NT2/D1 (cell line): ENCODE measurements around the gene TMEM171.

ENCODE experiments used
- DNase-seq: peaks from one replicate; pipeline ENCODE4 v3.0.0-alpha.2; 2011; ENCODE audit warnings: low read depth, low spot score
- H3K27me3 ChIP-seq: 2 replicates; pipeline ENCODE4 v1.6.0; 2011; ENCODE audit warnings: mild to moderate bottlenecking; ENCODE audit not compliant: insufficient read length, insufficient read depth
- H3K36me3 ChIP-seq: 2 replicates; pipeline ENCODE4 v1.6.1; 2011; ENCODE audit warnings: mild to moderate bottlenecking, low read length, mixed read lengths; ENCODE audit not compliant: insufficient read depth, insufficient read length
- H3K4me1 ChIP-seq: 2 replicates; pipeline ENCODE4 v1.5.1; 2011; ENCODE audit not compliant: insufficient read depth, insufficient read length
- H3K4me3 ChIP-seq: 2 replicates; pipeline ENCODE4 v1.5.1; 2011; ENCODE audit warnings: low read depth; ENCODE audit not compliant: insufficient read length
- H3K9ac ChIP-seq: 2 replicates; pipeline ENCODE4 v1.6.0; 2011; ENCODE audit warnings: low read depth; ENCODE audit not compliant: insufficient read length
- H3K9me3 ChIP-seq: 2 replicates; pipeline ENCODE4 v1.5.1; 2011; ENCODE audit warnings: mild to moderate bottlenecking, low read length; ENCODE audit not compliant: insufficient read depth
- SUZ12 ChIP-seq: IDR thresholded peaks from 2 replicates; pipeline ENCODE4 v1.6.1; 2011; ENCODE audit not compliant: insufficient read length, insufficient read depth; ENCODE audit errors: extremely low read depth
- YY1 ChIP-seq: IDR thresholded peaks from 2 replicates; pipeline ENCODE4 v1.6.1; 2011; ENCODE audit not compliant: insufficient read length, insufficient read depth
- ZNF274 ChIP-seq: IDR thresholded peaks from 2 replicates; pipeline ENCODE4 v1.6.1; 2011; ENCODE audit warnings: mild to moderate bottlenecking, low read depth, low read length

TMEM171 gene

GRCh38 chr5:73131711-73132425 lies 11.5 kb downstream of the TMEM171 start:
- no peak overlapping the region for H3K4me3 ChIP-seq
- peaks cover 2% of the 10 kb centered on the region for H3K4me1 ChIP-seq
- H3K9me3 ChIP-seq, result no peaks in the 10 kb centered on the region
- H3K9ac ChIP-seq, result no peak overlapping the region
- H3K27me3 ChIP-seq, result no peaks in the 10 kb centered on the region
- no peaks in the 10 kb centered on the region for H3K36me3 ChIP-seq
- no peak for DNase-seq
- TF ChIP-seq YY1, result no peak
- no peak for TF ChIP-seq ZNF274
- no peak for TF ChIP-seq SUZ12

- H3K9me3 ChIP-seq, result no peaks in the 10 kb centered on the region
- no peak for TF ChIP-seq YY1
- no peak for TF ChIP-seq SUZ12
- TF ChIP-seq ZNF274, result no peak
These were observed 12.4 kb downstream of the TMEM171 start for GRCh38 chr5:73132759-73133158.

GRCh38 chr5:73135021-73135420 lies 14.6 kb downstream of the TMEM171 start:
- H3K9ac ChIP-seq, result no peak overlapping the region
- no peak for DNase-seq
- H3K4me1 ChIP-seq, result peaks cover 5% of the 10 kb centered on the region
- no peaks in the 10 kb centered on the region for H3K9me3 ChIP-seq
- no peak overlapping the region for H3K4me3 ChIP-seq
- H3K36me3 ChIP-seq, result no peaks in the 10 kb centered on the region
- no peaks in the 10 kb centered on the region for H3K27me3 ChIP-seq
- TF ChIP-seq ZNF274 (no peak), YY1 (no peak), SUZ12 (no peak)

More at GRCh38 chr5:73132759-73133158, 12.4 kb downstream of the TMEM171 start:
- DNase-seq, result no peak
- H3K27me3 ChIP-seq, result no peaks in the 10 kb centered on the region
- H3K4me1 ChIP-seq, result peaks cover 5% of the 10 kb centered on the region
- no peak overlapping the region for H3K4me3 ChIP-seq
- H3K36me3 ChIP-seq, result no peaks in the 10 kb centered on the region
- H3K9ac ChIP-seq, result no peak overlapping the region

- Histone ChIP-seq H3K36me3 (no peaks in the 10 kb centered on the region), H3K4me3 (no peak overlapping the region), H3K9me3 (no peaks in the 10 kb centered on the region), H3K27me3 (no peaks in the 10 kb centered on the region), H3K4me1 (peaks cover 4% of the 10 kb centered on the region), H3K9ac (no peak overlapping the region)
- DNase-seq, result no peak
- no peak for TF ChIP-seq ZNF274
These were observed 15.2 kb downstream of the TMEM171 start for GRCh38 chr5:73135429-73136054.

GRCh38 chr5:73136055-73136562 lies 15.7 kb downstream of the TMEM171 start:
- Histone ChIP-seq H3K9me3 (no peaks in the 10 kb centered on the region), H3K9ac (peak overlapping the region; percentile 36), H3K4me3 (no peak overlapping the region), H3K27me3 (no peaks in the 10 kb centered on the region), H3K36me3 (no peaks in the 10 kb centered on the region), H3K4me1 (peaks cover 3% of the 10 kb centered on the region)
- DNase-seq, result peak; percentile 43
- no peak for TF ChIP-seq YY1
- no peak for TF ChIP-seq SUZ12
- no peak for TF ChIP-seq ZNF274

GRCh38 chr5:73137563-73138530 lies 17.5 kb downstream of the TMEM171 start:
- DNase-seq, result no peak
- no peaks in the 10 kb centered on the region for H3K9me3 ChIP-seq
- TF ChIP-seq ZNF274, result no peak
- TF ChIP-seq YY1, result no peak
- TF ChIP-seq SUZ12, result no peak

GRCh38 chr5:73139485-73139884 lies 19.1 kb downstream of the TMEM171 start:
- H3K9ac ChIP-seq, result no peak overlapping the region
- no peak overlapping the region for H3K4me3 ChIP-seq
- H3K36me3 ChIP-seq, result no peaks in the 10 kb centered on the region
- H3K4me1 ChIP-seq, result peaks cover 3% of the 10 kb centered on the region
- H3K9me3 ChIP-seq, result no peaks in the 10 kb centered on the region
- no peak for TF ChIP-seq SUZ12
- no peak for TF ChIP-seq YY1
- TF ChIP-seq ZNF274, result no peak
- DNase-seq, result no peak
- no peaks in the 10 kb centered on the region for H3K27me3 ChIP-seq

More at GRCh38 chr5:73137563-73138530, 17.5 kb downstream of the TMEM171 start:
- Histone ChIP-seq H3K36me3 (no peaks in the 10 kb centered on the region), H3K4me3 (no peak overlapping the region), H3K9ac (no peak overlapping the region), H3K27me3 (no peaks in the 10 kb centered on the region), H3K4me1 (peaks cover 3% of the 10 kb centered on the region)
